A673 (cell line): ENCODE data around the gene SLC40A1.

Experiments
- EZH2 ChIP-seq: fragments of 200-600 bp; sonication (generic); IDR thresholded peaks from 2 replicates; pipeline ENCODE4 v1.6.1; 2017; ENCODE audit warnings: borderline replicate concordance, low read depth, mild to moderate bottlenecking, mixed read lengths, antibody characterized with exemption, low read length; ENCODE audit not compliant: poor library complexity, severe bottlenecking
- TF ChIP-seq, protein P1 (sequence below): fragments of 300-800, 200-600 bp; sonication (generic); conservative IDR thresholded peaks from 2 replicates; pipeline ENCODE4 v1.5.1; 2017; ENCODE audit warnings: low read depth, mild to moderate bottlenecking, antibody characterized with exemption, low read length, moderate library complexity, mixed read lengths

DNA sequence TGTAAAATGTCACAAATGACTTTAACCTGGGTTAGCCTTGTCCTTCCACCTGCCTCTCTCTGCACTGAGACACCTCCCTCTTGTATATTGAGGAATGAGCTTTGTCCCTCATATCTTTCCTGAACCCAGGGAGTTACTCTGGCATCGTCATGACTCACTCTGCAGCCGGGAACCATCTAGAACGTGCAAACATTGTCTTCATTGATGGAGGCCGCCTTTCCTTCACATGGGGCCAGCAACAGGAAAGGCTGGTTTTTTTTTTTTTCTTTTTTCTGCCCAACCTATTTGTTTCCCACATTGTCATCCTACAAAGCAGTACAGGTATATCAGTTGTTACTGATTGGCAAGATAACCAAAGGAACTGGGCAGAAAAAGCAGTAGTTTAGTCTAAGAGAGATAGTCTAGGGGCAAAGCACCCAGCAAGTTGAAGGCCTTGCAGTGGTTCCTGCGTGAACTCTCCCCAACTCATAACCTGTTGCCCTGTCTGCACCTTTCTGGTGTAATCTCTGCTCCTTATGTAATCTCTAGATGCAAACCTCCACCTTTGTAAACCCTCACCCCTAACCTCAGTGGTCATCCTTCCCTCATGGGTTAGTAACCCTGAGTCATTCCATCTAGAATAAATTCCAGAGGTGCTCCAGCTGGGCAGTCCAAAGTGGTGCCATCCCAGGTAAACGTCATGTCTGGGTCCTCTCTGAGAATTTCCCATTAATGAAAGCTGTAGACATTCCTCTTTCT lies 38.3 kb downstream of the SLC40A1 start:
- TF ChIP-seq, protein P1, sequence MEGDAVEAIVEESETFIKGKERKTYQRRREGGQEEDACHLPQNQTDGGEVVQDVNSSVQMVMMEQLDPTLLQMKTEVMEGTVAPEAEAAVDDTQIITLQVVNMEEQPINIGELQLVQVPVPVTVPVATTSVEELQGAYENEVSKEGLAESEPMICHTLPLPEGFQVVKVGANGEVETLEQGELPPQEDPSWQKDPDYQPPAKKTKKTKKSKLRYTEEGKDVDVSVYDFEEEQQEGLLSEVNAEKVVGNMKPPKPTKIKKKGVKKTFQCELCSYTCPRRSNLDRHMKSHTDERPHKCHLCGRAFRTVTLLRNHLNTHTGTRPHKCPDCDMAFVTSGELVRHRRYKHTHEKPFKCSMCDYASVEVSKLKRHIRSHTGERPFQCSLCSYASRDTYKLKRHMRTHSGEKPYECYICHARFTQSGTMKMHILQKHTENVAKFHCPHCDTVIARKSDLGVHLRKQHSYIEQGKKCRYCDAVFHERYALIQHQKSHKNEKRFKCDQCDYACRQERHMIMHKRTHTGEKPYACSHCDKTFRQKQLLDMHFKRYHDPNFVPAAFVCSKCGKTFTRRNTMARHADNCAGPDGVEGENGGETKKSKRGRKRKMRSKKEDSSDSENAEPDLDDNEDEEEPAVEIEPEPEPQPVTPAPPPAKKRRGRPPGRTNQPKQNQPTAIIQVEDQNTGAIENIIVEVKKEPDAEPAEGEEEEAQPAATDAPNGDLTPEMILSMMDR, result no peak
- no peak for TF ChIP-seq EZH2
